ENCODE results near the gene ADAM22.

Gene ADAM22

GRCh38 chr7:88041583-88041982, 107.5 kb downstream of the ADAM22 start:
- no peaks in the 10 kb centered on the region for H3K27me3 ChIP-seq
- DNase-seq, result no peak
- TF ChIP-seq, protein P1, sequence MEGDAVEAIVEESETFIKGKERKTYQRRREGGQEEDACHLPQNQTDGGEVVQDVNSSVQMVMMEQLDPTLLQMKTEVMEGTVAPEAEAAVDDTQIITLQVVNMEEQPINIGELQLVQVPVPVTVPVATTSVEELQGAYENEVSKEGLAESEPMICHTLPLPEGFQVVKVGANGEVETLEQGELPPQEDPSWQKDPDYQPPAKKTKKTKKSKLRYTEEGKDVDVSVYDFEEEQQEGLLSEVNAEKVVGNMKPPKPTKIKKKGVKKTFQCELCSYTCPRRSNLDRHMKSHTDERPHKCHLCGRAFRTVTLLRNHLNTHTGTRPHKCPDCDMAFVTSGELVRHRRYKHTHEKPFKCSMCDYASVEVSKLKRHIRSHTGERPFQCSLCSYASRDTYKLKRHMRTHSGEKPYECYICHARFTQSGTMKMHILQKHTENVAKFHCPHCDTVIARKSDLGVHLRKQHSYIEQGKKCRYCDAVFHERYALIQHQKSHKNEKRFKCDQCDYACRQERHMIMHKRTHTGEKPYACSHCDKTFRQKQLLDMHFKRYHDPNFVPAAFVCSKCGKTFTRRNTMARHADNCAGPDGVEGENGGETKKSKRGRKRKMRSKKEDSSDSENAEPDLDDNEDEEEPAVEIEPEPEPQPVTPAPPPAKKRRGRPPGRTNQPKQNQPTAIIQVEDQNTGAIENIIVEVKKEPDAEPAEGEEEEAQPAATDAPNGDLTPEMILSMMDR (IDR thresholded peaks at IDR 0.05; ENCODE audit: low read depth, low read length), result no peak
- no peak overlapping the region for H3K4me3 ChIP-seq (ENCODE audit: low read depth, low read length)
- no peaks in the 10 kb centered on the region for H3K9me3 ChIP-seq
- H3K36me3 ChIP-seq, result no peaks in the 10 kb centered on the region
- H3K4me1 ChIP-seq, result peaks cover 3% of the 10 kb centered on the region

DNA sequence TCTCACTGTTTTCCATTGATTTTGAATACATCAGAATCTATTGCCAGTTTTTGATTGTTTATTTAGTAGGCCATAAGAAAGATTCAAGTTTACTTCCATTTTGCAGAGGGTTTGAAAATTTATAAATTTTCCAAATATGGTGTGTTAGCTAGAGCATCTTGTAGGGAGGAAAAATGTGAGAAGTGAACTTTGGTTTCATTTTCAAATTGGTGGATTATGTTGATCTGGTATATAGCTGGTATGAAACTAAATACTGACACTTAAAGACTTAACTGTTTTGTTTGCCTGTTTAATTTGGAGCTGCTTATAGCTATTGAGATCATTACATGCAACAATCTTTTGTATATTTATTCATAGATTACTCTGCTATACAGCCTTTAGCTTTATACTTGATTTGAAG, 108.1 kb downstream of the ADAM22 start:
- TF ChIP-seq, protein P1 (IDR thresholded peaks at IDR 0.05; ENCODE audit: low read depth, low read length), result no peak
- Histone ChIP-seq H3K9me3 (no peaks in the 10 kb centered on the region), H3K36me3 (no peaks in the 10 kb centered on the region), H3K4me1 (peaks cover 3% of the 10 kb centered on the region), H3K27me3 (no peaks in the 10 kb centered on the region), H3K4me3 (ENCODE audit: low read depth, low read length) (no peak overlapping the region)
- DNase-seq, result no peak

DNA sequence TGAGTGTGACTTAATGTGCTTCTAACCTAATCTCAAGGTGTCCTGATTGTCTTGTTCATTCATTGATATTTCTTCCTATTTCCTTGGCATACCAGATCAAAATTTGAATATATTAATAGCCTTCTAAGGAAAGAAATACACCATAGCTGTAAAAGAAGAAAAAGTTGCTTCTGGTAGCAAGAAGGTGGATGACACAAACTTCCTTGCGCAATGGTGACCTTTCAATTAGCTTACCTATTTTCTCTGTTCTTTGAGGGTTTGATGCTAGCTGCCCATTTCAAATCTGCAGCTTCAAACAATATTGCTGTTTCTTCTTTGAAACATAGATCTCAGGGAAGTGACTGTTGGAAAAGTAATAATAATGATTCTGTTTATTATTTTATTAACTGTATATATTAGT, 108.8 kb downstream of the ADAM22 start:
- Histone ChIP-seq H3K9me3 (no peaks in the 10 kb centered on the region), H3K36me3 (no peaks in the 10 kb centered on the region), H3K4me1 (peaks cover 3% of the 10 kb centered on the region), H3K27me3 (no peaks in the 10 kb centered on the region), H3K4me3 (ENCODE audit: low read depth, low read length) (no peak overlapping the region)
- no peak for DNase-seq
- TF ChIP-seq, protein P1 (IDR thresholded peaks at IDR 0.05; ENCODE audit: low read depth, low read length), result no peak

DNA sequence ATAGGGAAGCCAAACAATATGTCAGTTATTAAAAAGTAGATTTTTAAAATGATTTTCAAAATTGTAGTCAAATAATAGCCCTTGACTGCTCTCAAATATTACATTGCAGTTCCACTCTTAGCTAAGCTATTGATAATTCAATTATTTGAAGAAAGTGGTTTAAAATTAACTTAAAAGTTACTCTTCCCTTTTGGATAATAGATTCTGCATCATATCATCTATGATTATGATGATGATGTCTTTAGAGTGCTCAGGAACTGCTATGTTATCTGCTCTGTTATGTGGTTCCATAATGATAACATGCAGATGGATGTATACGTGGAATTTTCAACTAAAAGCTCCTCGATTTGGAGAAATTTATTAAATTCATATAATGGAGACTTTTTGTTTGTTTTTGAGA, 110.0 kb downstream of the ADAM22 start:
- TF ChIP-seq, protein P1 (IDR thresholded peaks at IDR 0.05; ENCODE audit: low read depth, low read length), result no peak
- H3K9me3 ChIP-seq, result no peaks in the 10 kb centered on the region
- H3K4me1 ChIP-seq, result peaks cover 3% of the 10 kb centered on the region
- no peaks in the 10 kb centered on the region for H3K36me3 ChIP-seq
- DNase-seq, result no peak
- no peaks in the 10 kb centered on the region for H3K27me3 ChIP-seq
- no peak overlapping the region for H3K4me3 ChIP-seq (ENCODE audit: low read depth, low read length)

DNA sequence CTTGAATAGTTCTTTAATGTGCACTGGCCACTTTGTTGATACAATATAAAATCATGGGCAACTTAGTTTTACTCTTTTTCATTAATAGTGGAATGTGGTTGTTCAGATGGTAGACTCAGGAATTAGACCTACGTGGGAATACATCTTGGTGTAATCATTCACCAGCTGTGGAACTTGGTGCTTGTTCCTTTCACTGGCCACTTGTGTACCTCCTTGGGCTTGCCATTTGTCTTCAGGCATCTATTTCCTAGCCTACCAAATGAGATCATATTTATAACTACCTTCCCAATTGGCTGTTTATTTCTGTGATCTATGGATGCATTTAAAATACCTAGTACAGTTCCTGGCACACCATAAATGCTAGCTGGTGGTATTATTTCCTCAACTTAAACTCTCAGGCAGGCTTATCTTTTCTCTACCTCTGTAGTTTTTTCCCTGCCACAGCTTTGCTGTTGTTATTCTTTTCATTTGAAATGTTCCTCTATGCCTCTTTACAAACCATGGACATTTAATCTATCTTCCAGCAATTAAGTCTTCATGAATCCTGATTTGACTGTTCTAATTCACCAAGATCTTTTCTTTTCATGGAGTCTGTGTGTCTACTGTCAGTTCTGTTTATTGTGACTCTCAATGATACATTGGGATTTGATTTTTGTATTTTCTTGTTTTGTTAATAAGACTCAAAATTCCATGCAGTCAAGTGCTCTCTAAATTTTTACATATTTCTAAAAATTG, 113.0 kb downstream of the ADAM22 start:
- H3K4me1 ChIP-seq, result no peaks in the 10 kb centered on the region

DNA sequence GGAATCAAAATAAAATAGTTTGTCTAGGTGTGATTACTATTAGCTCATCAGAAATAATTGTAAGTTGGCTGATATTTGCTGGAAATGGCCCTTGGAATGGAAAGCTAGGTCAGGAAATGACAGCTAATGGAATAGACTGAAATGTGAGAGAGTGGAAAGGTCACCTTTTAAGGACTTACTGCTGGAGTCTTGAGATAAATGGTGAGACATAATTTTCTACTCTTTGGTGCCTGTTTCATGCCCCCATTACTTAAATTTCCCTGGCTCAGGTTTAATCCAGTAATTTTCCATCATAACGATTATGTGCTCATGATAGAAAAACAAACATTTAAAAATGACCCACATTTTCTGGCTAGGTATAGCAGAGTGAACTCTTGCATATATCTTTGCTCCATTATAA, 123.6 kb downstream of the ADAM22 start:
- Histone ChIP-seq H3K4me3 (ENCODE audit: low read depth, low read length) (no peak overlapping the region), H3K4me1 (no peaks in the 10 kb centered on the region), H3K9me3 (no peaks in the 10 kb centered on the region), H3K36me3 (peaks cover 2% of the 10 kb centered on the region; the same call in 1 of the 2 replicates), H3K27me3 (no peaks in the 10 kb centered on the region)
- DNase-seq, result no peak
- TF ChIP-seq, protein P1 (IDR thresholded peaks at IDR 0.05; ENCODE audit: low read depth, low read length), result no peak

More for the DNA sequence above, 113.0 kb downstream of the ADAM22 start:
- H3K27me3 ChIP-seq, result no peaks in the 10 kb centered on the region
- H3K36me3 ChIP-seq, result no peaks in the 10 kb centered on the region
- no peaks in the 10 kb centered on the region for H3K9me3 ChIP-seq
- H3K4me3 ChIP-seq (ENCODE audit: low read depth, low read length), result no peak overlapping the region
- DNase-seq, result no peak
- TF ChIP-seq, protein P1 (IDR thresholded peaks at IDR 0.05; ENCODE audit: low read depth, low read length), result no peak

Data from BE2C (cell line).